ENCODE data around the gene RBM25.
"Not testable (repeated sequence)": the region's sequence is repeated elsewhere in the genome, so short reads cannot be mapped to it uniquely, and the experiment has no call there.

The RBM25 gene

GRCh38 chr14:73058224-73058921, at the start of gene RBM25:
TSS of gene RBM25 (plus strand) at chr14:73058534. CDS start at chr14:73071642, 13,108 bp downstream.
- Histone ChIP-seq H3K4me1 (peaks cover 31% of the 10 kb centered on the region), H3K4me2 (peak within 1 kb of the TSS; percentile 88), H3K4me3 (peak within 1 kb of the TSS; percentile 98), H3K36me3 (peaks cover 30% of the 10 kb centered on the region), H3K27me3 (no peaks in the 10 kb centered on the region), H4K20me1 (peaks cover 46% of the 10 kb centered on the region), H3K9ac (peak within 1 kb of the TSS; percentile 99), H3K27ac (peak within 1 kb of the TSS; percentile 95), H3K9me3 (no peaks in the 10 kb centered on the region)
- TF ChIP-seq Cebpa-rat (IDR thresholded peaks at IDR 0.05) = no peak

- H3K27me3 ChIP-seq, H3K27ac ChIP-seq, H3K4me2 ChIP-seq, H3K4me3 ChIP-seq, H3K9ac ChIP-seq, H3K4me1 ChIP-seq: not testable (repeated sequence)
- peaks cover 76% of the 10 kb centered on the region for H4K20me1 ChIP-seq
- peaks cover 25% of the 10 kb centered on the region for H3K9me3 ChIP-seq
- peaks cover 93% of the 10 kb centered on the region for H3K36me3 ChIP-seq
Measured at GRCh38 chr14:73011189-73011588, 47.1 kb upstream of the RBM25 start.

- TF ChIP-seq Cebpa-rat (IDR thresholded peaks at IDR 0.05) = no peak
- Histone ChIP-seq H3K4me2 (no peak overlapping the region), H3K36me3 (peaks cover 95% of the 10 kb centered on the region)
Measured at GRCh38 chr14:73014105-73014504, 44.2 kb upstream of the RBM25 start.

GRCh38 chr14:73015552-73015951, 42.8 kb upstream of the RBM25 start:
- H3K4me2 ChIP-seq, H3K27ac ChIP-seq, H3K4me1 ChIP-seq, H3K9ac ChIP-seq, H3K4me3 ChIP-seq, H3K27me3 ChIP-seq: not testable (repeated sequence)
- Histone ChIP-seq H3K9me3 (peaks cover 21% of the 10 kb centered on the region), H4K20me1 (peaks cover 78% of the 10 kb centered on the region), H3K36me3 (peaks cover 95% of the 10 kb centered on the region)

More at GRCh38 chr14:73014105-73014504, 44.2 kb upstream of the RBM25 start:
- H3K4me3 ChIP-seq = no peak overlapping the region
- peaks cover 32% of the 10 kb centered on the region for H3K9me3 ChIP-seq
- no peak overlapping the region for H3K27ac ChIP-seq
- no peaks in the 10 kb centered on the region for H3K4me1 ChIP-seq
- H3K27me3 ChIP-seq = no peaks in the 10 kb centered on the region
- H3K9ac ChIP-seq = no peak overlapping the region
- peaks cover 72% of the 10 kb centered on the region for H4K20me1 ChIP-seq

- H3K27ac ChIP-seq, H3K9ac ChIP-seq, H3K4me3 ChIP-seq, H3K4me1 ChIP-seq, H3K27me3 ChIP-seq, H3K4me2 ChIP-seq: not testable (repeated sequence)
- Histone ChIP-seq H4K20me1 (peaks cover 81% of the 10 kb centered on the region), H3K9me3 (peaks cover 21% of the 10 kb centered on the region), H3K36me3 (peaks cover 97% of the 10 kb centered on the region)
Measured at GRCh38 chr14:73016011-73016410, 42.3 kb upstream of the RBM25 start.

GRCh38 chr14:73022051-73022450, 36.3 kb upstream of the RBM25 start:
- Histone ChIP-seq H3K9ac (no peak overlapping the region), H3K9me3 (peaks cover 3% of the 10 kb centered on the region; the same call in 1 of the 2 replicates), H3K27me3 (no peaks in the 10 kb centered on the region), H4K20me1 (peaks cover 86% of the 10 kb centered on the region), H3K4me1 (peaks cover 45% of the 10 kb centered on the region), H3K36me3 (peaks cover 70% of the 10 kb centered on the region), H3K4me3 (no peak overlapping the region), H3K4me2 (peak overlapping the region; percentile 59), H3K27ac (no peak overlapping the region)
- no peak for TF ChIP-seq Cebpa-rat (IDR thresholded peaks at IDR 0.05)

GRCh38 chr14:73025544-73025943, 32.8 kb upstream of the RBM25 start:
- no peaks in the 10 kb centered on the region for H3K27me3 ChIP-seq
- TF ChIP-seq Cebpa-rat (IDR thresholded peaks at IDR 0.05) = no peak
- peak overlapping the region; percentile 92 for H3K4me2 ChIP-seq
- peaks cover 35% of the 10 kb centered on the region for H3K36me3 ChIP-seq
- no peak overlapping the region for H3K27ac ChIP-seq
- H3K9ac ChIP-seq = peak overlapping the region; percentile 83
- H4K20me1 ChIP-seq = peaks cover 51% of the 10 kb centered on the region
- no peaks in the 10 kb centered on the region for H3K9me3 ChIP-seq
- H3K4me1 ChIP-seq = peaks cover 51% of the 10 kb centered on the region
- peak overlapping the region; percentile 71 for H3K4me3 ChIP-seq

GRCh38 chr14:73026243-73026844, 32.0 kb upstream of the RBM25 start:
- Histone ChIP-seq H3K9me3 (no peaks in the 10 kb centered on the region), H3K9ac (peak overlapping the region; percentile 83), H3K4me1 (peaks cover 51% of the 10 kb centered on the region), H3K27me3 (no peaks in the 10 kb centered on the region), H3K4me3 (peak overlapping the region; percentile 71), H3K36me3 (peaks cover 27% of the 10 kb centered on the region), H3K27ac (peak overlapping the region; percentile 68), H4K20me1 (peaks cover 44% of the 10 kb centered on the region), H3K4me2 (peak overlapping the region; percentile 92)
- no peak for TF ChIP-seq Cebpa-rat (IDR thresholded peaks at IDR 0.05)

- Histone ChIP-seq H3K27me3 (no peaks in the 10 kb centered on the region), H3K4me3 (peak within 1 kb of the TSS; percentile 71), H4K20me1 (peaks cover 38% of the 10 kb centered on the region), H3K27ac (peak within 1 kb of the TSS; percentile 68), H3K4me2 (peak within 1 kb of the TSS; percentile 92), H3K9me3 (no peaks in the 10 kb centered on the region), H3K9ac (peak within 1 kb of the TSS; percentile 83), H3K36me3 (peaks cover 23% of the 10 kb centered on the region), H3K4me1 (peaks cover 45% of the 10 kb centered on the region)
- TF ChIP-seq Cebpa-rat (IDR thresholded peaks at IDR 0.05) = no peak
Measured at GRCh38 chr14:73026845-73027542, 31.3 kb upstream of the RBM25 start, which contains the start of gene ZFYVE1. TSS of gene ZFYVE1 (minus strand) at chr14:73027106. CDS start at chr14:73024508, 2,598 bp downstream.

- Histone ChIP-seq H3K9ac (no peak overlapping the region), H3K4me3 (peak overlapping the region; percentile 71), H3K27ac (no peak overlapping the region), H3K27me3 (no peaks in the 10 kb centered on the region), H3K4me1 (peaks cover 40% of the 10 kb centered on the region), H4K20me1 (peaks cover 33% of the 10 kb centered on the region), H3K36me3 (peaks cover 17% of the 10 kb centered on the region), H3K9me3 (no peaks in the 10 kb centered on the region), H3K4me2 (peak overlapping the region; percentile 72)
- TF ChIP-seq Cebpa-rat (IDR thresholded peaks at IDR 0.05) = no peak
Measured at GRCh38 chr14:73027546-73027945, 30.8 kb upstream of the RBM25 start.
